ENCODE measurements around the gene DLG2. TPM values are rescaled to one million over a fixed set of nuclear protein-coding genes. Genes with fewer than 3 reads are reported as not detected.

The DLG2 gene
- total RNA-seq, 1 experiment from 2014 or later = 17.5 TPM

DNA sequence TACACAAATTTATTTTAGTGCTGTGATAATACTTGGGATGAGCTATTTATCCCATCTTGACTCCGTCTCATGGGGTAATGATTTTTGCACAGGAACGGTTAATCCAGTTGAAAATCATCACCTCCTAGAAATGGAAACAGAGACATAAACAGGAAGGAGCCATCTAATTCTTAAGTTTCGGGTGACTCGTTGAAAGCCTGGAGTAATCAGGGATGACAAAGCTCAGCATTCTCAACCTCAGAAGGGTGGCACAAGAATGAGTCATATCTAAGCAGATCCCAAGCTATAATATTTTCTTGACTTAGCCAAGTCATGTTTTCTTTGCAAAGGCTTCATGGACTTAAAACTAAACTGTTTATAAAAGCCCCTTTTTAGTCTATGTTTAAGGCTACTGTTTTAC, 2060.2 kb downstream of the DLG2 start:
- ChIA-PET CTCF (interaction anchor here (0.7 kb wide), 1 partner anchor 159 kb away, joined by 3 read pairs; no protein-coding TSS in a partner anchor), POLR2A (no interaction called here)
- ATAC-seq (no peak), DNase-seq (ENCODE audit: low spot score) (no peak)
- Mint-ChIP-seq H3K4me3 (no peak overlapping the region), H3K27ac (no peak overlapping the region), H3K36me3 (no peaks in the 10 kb centered on the region), H3K27me3 (ENCODE audit: low read depth) (no peaks in the 10 kb centered on the region), H3K4me1 (peaks cover 26% of the 10 kb centered on the region), H3K9me3 (no peaks in the 10 kb centered on the region)
- TF ChIP-seq MXD4 (CRISPR knock-in tag; IDR thresholded peaks at IDR 0.05; ENCODE audit: borderline replicate concordance) (no peak), ELF4 (CRISPR knock-in tag; IDR thresholded peaks at IDR 0.05; ENCODE audit: low read depth) (no peak), IRF2 (CRISPR knock-in tag; IDR thresholded peaks at IDR 0.05; ENCODE audit: borderline replicate concordance, low read depth) (no peak), SMAD4 (CRISPR knock-in tag; IDR thresholded peaks at IDR 0.05) (no peak), ZNF512 (CRISPR knock-in tag; IDR thresholded peaks at IDR 0.05; ENCODE audit: borderline replicate concordance) (no peak), JUN (CRISPR knock-in tag; IDR thresholded peaks at IDR 0.05) (no peak), E2F1 (CRISPR knock-in tag; IDR thresholded peaks at IDR 0.05) (no peak), E2F5 (CRISPR knock-in tag; IDR thresholded peaks at IDR 0.05) (no peak), FOXK1 (CRISPR knock-in tag; IDR thresholded peaks at IDR 0.05) (no peak), ATF2 (CRISPR knock-in tag; IDR thresholded peaks at IDR 0.05; ENCODE audit: borderline replicate concordance, low read depth) (no peak), ZNF121 (CRISPR knock-in tag; IDR thresholded peaks at IDR 0.05) (no peak), HMGA2 (CRISPR knock-in tag; IDR thresholded peaks at IDR 0.05) (no peak)
- TF ChIP-seq, protein P1, sequence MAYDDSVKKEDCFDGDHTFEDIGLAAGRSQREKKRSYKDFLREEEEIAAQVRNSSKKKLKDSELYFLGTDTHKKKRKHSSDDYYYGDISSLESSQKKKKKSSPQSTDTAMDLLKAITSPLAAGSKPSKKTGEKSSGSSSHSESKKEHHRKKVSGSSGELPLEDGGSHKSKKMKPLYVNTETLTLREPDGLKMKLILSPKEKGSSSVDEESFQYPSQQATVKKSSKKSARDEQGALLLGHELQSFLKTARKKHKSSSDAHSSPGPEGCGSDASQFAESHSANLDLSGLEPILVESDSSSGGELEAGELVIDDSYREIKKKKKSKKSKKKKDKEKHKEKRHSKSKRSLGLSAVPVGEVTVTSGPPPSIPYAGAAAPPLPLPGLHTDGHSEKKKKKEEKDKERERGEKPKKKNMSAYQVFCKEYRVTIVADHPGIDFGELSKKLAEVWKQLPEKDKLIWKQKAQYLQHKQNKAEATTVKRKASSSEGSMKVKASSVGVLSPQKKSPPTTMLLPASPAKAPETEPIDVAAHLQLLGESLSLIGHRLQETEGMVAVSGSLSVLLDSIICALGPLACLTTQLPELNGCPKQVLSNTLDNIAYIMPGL (CRISPR knock-in tag; IDR thresholded peaks at IDR 0.05) = no peak
- TF ChIP-seq, protein P2, sequence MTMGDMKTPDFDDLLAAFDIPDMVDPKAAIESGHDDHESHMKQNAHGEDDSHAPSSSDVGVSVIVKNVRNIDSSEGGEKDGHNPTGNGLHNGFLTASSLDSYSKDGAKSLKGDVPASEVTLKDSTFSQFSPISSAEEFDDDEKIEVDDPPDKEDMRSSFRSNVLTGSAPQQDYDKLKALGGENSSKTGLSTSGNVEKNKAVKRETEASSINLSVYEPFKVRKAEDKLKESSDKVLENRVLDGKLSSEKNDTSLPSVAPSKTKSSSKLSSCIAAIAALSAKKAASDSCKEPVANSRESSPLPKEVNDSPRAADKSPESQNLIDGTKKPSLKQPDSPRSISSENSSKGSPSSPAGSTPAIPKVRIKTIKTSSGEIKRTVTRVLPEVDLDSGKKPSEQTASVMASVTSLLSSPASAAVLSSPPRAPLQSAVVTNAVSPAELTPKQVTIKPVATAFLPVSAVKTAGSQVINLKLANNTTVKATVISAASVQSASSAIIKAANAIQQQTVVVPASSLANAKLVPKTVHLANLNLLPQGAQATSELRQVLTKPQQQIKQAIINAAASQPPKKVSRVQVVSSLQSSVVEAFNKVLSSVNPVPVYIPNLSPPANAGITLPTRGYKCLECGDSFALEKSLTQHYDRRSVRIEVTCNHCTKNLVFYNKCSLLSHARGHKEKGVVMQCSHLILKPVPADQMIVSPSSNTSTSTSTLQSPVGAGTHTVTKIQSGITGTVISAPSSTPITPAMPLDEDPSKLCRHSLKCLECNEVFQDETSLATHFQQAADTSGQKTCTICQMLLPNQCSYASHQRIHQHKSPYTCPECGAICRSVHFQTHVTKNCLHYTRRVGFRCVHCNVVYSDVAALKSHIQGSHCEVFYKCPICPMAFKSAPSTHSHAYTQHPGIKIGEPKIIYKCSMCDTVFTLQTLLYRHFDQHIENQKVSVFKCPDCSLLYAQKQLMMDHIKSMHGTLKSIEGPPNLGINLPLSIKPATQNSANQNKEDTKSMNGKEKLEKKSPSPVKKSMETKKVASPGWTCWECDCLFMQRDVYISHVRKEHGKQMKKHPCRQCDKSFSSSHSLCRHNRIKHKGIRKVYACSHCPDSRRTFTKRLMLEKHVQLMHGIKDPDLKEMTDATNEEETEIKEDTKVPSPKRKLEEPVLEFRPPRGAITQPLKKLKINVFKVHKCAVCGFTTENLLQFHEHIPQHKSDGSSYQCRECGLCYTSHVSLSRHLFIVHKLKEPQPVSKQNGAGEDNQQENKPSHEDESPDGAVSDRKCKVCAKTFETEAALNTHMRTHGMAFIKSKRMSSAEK (CRISPR knock-in tag; IDR thresholded peaks at IDR 0.05; ENCODE audit: borderline replicate concordance) = no peak
- TF ChIP-seq, protein P3, sequence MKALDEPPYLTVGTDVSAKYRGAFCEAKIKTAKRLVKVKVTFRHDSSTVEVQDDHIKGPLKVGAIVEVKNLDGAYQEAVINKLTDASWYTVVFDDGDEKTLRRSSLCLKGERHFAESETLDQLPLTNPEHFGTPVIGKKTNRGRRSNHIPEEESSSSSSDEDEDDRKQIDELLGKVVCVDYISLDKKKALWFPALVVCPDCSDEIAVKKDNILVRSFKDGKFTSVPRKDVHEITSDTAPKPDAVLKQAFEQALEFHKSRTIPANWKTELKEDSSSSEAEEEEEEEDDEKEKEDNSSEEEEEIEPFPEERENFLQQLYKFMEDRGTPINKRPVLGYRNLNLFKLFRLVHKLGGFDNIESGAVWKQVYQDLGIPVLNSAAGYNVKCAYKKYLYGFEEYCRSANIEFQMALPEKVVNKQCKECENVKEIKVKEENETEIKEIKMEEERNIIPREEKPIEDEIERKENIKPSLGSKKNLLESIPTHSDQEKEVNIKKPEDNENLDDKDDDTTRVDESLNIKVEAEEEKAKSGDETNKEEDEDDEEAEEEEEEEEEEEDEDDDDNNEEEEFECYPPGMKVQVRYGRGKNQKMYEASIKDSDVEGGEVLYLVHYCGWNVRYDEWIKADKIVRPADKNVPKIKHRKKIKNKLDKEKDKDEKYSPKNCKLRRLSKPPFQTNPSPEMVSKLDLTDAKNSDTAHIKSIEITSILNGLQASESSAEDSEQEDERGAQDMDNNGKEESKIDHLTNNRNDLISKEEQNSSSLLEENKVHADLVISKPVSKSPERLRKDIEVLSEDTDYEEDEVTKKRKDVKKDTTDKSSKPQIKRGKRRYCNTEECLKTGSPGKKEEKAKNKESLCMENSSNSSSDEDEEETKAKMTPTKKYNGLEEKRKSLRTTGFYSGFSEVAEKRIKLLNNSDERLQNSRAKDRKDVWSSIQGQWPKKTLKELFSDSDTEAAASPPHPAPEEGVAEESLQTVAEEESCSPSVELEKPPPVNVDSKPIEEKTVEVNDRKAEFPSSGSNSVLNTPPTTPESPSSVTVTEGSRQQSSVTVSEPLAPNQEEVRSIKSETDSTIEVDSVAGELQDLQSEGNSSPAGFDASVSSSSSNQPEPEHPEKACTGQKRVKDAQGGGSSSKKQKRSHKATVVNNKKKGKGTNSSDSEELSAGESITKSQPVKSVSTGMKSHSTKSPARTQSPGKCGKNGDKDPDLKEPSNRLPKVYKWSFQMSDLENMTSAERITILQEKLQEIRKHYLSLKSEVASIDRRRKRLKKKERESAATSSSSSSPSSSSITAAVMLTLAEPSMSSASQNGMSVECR (CRISPR knock-in tag; IDR thresholded peaks at IDR 0.05; ENCODE audit: borderline replicate concordance) = no peak
- TF ChIP-seq, protein P4, sequence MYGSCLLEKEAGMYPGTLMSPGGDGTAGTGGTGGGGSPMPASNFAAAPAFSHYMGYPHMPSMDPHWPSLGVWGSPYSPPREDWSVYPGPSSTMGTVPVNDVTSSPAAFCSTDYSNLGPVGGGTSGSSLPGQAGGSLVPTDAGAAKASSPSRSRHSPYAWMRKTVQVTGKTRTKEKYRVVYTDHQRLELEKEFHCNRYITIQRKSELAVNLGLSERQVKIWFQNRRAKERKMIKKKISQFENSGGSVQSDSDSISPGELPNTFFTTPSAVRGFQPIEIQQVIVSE (CRISPR knock-in tag; IDR thresholded peaks at IDR 0.05; ENCODE audit: borderline replicate concordance) = no peak
- TF ChIP-seq, protein P5, sequence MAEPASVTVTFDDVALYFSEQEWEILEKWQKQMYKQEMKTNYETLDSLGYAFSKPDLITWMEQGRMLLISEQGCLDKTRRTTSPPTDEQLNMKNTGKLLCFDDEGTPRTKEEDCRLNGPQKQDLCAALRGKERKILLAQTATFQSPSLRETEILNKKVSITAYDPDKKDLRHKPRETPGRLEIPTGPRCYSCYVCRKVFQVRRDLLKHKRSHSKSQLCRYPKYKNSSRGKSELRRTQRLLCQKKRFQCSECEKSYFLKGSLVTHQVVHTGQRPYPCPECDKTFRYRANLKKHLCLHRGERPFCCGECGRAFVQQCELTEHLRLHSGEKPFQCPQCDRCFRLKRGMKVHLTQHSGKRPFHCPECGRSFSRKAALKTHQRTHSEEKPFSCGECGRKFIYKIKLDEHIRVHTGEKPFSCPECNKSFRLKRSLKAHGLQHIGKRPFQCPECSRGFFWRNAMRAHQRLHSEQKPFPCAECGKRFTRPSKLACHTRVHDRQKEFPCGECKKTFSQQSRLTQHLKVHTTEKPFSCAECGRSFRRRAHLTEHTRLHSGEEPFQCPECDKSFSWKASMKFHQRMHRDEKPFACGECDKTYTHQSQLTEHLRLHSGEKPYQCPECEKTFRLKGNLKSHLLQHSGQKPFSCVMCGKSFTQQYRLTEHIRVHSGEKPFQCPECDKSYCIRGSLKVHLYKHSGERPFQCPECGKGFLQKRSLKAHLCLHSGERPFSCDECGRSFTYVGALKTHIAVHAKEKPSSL (CRISPR knock-in tag; conservative IDR thresholded peaks at IDR 0.05) = no peak

Measured in WTC11 (cell line).